Right lobe of liver (tissue), 4 donors: ENCODE data around the gene BOLA2B.

Experiments
- CTCF ChIP-seq, 4 donors: fragments of 200-600 bp in 3 of 4; fragments of 450-650 bp in 1 of 4; IDR thresholded peaks; one replicate each; pipeline versions ENCODE4 v1.5.1 to v1.8.0; 2016 to 2022; ENCODE audit warnings: antibody characterized with exemption in 4 of 4, mild to moderate bottlenecking in 2 of 4
- POLR2A ChIP-seq: fragments of 450-650 bp; IDR thresholded peaks from one replicate; pipeline ENCODE4 v1.6.1; 2017; ENCODE audit warnings: antibody characterized with exemption, mild to moderate bottlenecking
- donor health status: DM: no; HTN: no; CAD: no.
- donor health status: DM: no; HTN: no; CAD: no.
- donor health status: DM: no; HTN: yes; CAD: no.

- TF ChIP-seq CTCF (IDR thresholded peaks at IDR 0.05) (no peak), POLR2A (no peak)
Measured at GRCh38 chr16:30179195-30179594, 14.3 kb downstream of the BOLA2B start.
